DND-41 (cell line): Measurements from ENCODE around the gene KRT15.

ENCODE experiments used
- ATAC-seq: fragments of 200-7000 bp; cut with Tn5 transposase; 3 replicates; pipeline ENCODE4 v1.9.1; 2021; ENCODE audit warnings: low read depth; ENCODE audit not compliant: insufficient read depth
- DNase-seq: peaks from one replicate; pipeline ENCODE4 v3.0.0-alpha.2; 2020
- H2AFZ ChIP-seq: 2 replicates; pipeline ENCODE4 v1.6.0; 2012; ENCODE audit warnings: low read depth, low read length
- H3K27ac ChIP-seq: 2 replicates; pipeline ENCODE4 v1.5.1; 2012; ENCODE audit warnings: low read length, inconsistent platforms
- H3K27me3 ChIP-seq: fragments of 200-600 bp; sonication (generic); 2 replicates; pipeline ENCODE4 v1.6.0; 2012; ENCODE audit warnings: low read length, mild to moderate bottlenecking, inconsistent platforms; ENCODE audit not compliant: insufficient read depth, poor library complexity
- H3K36me3 ChIP-seq: 2 replicates; pipeline ENCODE4 v1.5.1; 2012; ENCODE audit warnings: low read length, inconsistent platforms; ENCODE audit not compliant: insufficient read depth
- H3K4me1 ChIP-seq: 2 replicates; pipeline ENCODE4 v1.5.1; 2012; ENCODE audit warnings: mild to moderate bottlenecking, low read length; ENCODE audit not compliant: insufficient read depth
- H3K4me2 ChIP-seq: 2 replicates; pipeline ENCODE4 v1.6.0; 2012; ENCODE audit warnings: mild to moderate bottlenecking, moderate library complexity, low read length, inconsistent platforms; ENCODE audit not compliant: insufficient read depth
- H3K4me3 ChIP-seq, 2 experiments: fragments of 200-600 bp in 1 of 2; shearing (Covaris generic) in 1 of 2; 2 replicates each; pipeline ENCODE4 v1.5.1; 2012 to 2016; ENCODE audit warnings: inconsistent platforms in 2 of 2, low read length in 2 of 2, mild to moderate bottlenecking in 2 of 2, low read depth in 1 of 2, moderate library complexity in 1 of 2
- H3K79me2 ChIP-seq: 2 replicates; pipeline ENCODE4 v1.6.0; 2012; ENCODE audit warnings: low read length, inconsistent platforms; ENCODE audit not compliant: insufficient read depth
- H3K9ac ChIP-seq: 2 replicates; pipeline ENCODE4 v1.6.0; 2012; ENCODE audit warnings: low read depth, mild to moderate bottlenecking, inconsistent platforms, low read length, moderate library complexity
- H3K9me3 ChIP-seq: 2 replicates; pipeline ENCODE4 v1.5.1; 2012; ENCODE audit warnings: low read length, moderate library complexity, mild to moderate bottlenecking, inconsistent platforms; ENCODE audit not compliant: insufficient read depth, severe bottlenecking
- H4K20me1 ChIP-seq: 2 replicates; pipeline ENCODE4 v1.6.0; 2012; ENCODE audit warnings: low read length; ENCODE audit not compliant: insufficient read depth
- CTCF ChIP-seq: IDR thresholded peaks from 2 replicates; pipeline ENCODE4 v1.5.1; 2012; ENCODE audit warnings: borderline replicate concordance, low read length, moderate library complexity, mild to moderate bottlenecking; ENCODE audit not compliant: poor library complexity, severe bottlenecking; ENCODE audit errors: extremely low read depth
- EZH2 ChIP-seq: IDR thresholded peaks from 3 replicates; pipeline ENCODE4 v1.6.1; 2012; ENCODE audit warnings: borderline replicate concordance, low read depth, mild to moderate bottlenecking, moderate library complexity, low read length, inconsistent platforms; ENCODE audit not compliant: severe bottlenecking

Gene KRT15

GRCh38 chr17:41556931-41557330 is 38.2 kb upstream of the KRT15 start:
- Histone ChIP-seq H3K4me3 (no peak overlapping the region), H3K4me2 (no peak overlapping the region), H3K4me1 (no peaks in the 10 kb centered on the region), H2AFZ (no peak overlapping the region), H3K9me3 (no peaks in the 10 kb centered on the region), H3K27me3 (peaks cover 11% of the 10 kb centered on the region), H3K9ac (no peak overlapping the region), H3K79me2 (no peaks in the 10 kb centered on the region), H3K27ac (no peak overlapping the region), H4K20me1 (no peaks in the 10 kb centered on the region), H3K36me3 (no peaks in the 10 kb centered on the region)
- TF ChIP-seq EZH2 (no peak), CTCF (no peak)
- ATAC-seq (no peak), DNase-seq (no peak)

DNA sequence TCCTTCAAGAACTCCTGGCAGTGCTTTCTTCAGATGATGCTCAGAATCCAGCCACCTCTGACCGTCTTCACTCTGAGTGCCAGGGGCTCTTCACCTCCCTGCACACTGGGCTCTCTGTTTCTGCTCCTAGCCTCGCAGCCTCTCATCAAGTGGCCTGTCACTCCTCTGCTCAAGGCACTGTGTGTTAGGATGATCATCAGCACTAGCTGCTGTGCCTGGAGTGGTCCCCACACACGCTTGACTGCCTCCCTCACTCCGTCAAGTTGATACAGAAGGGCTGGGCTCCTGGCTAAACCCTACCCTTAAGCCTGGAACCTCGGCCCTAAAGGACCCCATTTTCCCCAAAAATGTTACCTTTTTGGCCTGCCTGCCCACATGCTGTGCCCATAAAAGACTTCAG is 37.6 kb upstream of the KRT15 start:
- TF ChIP-seq EZH2 (no peak), CTCF (no peak)
- Histone ChIP-seq H3K27ac (no peak overlapping the region), H3K4me3 (no peak overlapping the region), H4K20me1 (no peaks in the 10 kb centered on the region), H3K79me2 (no peaks in the 10 kb centered on the region), H3K9ac (no peak overlapping the region), H3K4me2 (no peak overlapping the region), H3K27me3 (peaks cover 11% of the 10 kb centered on the region), H3K36me3 (no peaks in the 10 kb centered on the region), H3K9me3 (no peaks in the 10 kb centered on the region), H3K4me1 (no peaks in the 10 kb centered on the region), H2AFZ (no peak overlapping the region)
- DNase-seq = no peak
- no peak for ATAC-seq

DNA sequence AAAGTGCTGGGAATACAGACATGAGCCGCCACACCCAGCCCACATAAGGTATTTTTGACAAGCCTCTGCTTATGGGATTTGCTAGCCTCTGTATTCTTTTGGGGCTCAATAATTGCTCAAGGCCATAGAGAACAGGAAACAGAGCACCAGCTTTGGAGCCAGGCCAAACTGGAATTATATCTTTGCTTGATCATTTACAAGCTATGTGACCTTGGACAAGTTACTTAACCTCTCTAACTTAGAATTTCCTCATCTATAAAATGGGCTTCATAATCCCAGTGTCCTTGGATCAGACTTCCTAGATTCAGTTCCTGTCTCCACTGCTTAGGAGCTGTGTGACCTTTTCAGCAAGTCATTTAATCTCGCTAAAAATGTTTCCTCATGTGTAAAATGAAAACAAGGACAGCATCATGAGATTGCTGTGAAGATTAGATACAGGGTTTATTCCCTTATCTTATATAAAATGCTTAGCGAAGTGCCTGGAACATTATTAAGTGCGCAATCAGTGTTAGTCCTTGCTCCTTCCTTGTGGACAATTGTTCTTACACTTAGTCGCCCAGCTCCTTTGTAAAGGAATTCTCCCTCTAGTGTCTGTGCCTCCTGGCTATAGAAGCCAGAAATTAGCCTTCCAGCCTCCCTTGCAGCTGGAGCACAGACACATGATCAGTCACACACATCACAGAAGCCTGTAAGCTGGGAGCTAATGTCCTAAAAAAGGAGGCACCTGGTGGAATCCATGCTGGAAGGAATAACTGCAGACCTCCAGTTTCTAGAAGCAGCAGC is 36.6 kb upstream of the KRT15 start:
- no peak overlapping the region for H3K4me3 ChIP-seq
- no peaks in the 10 kb centered on the region for H3K79me2 ChIP-seq
- H3K4me1 ChIP-seq = no peaks in the 10 kb centered on the region
- H3K36me3 ChIP-seq = no peaks in the 10 kb centered on the region
- H3K27ac ChIP-seq = no peak overlapping the region
- H3K4me2 ChIP-seq = no peak overlapping the region
- no peaks in the 10 kb centered on the region for H4K20me1 ChIP-seq
- H3K9ac ChIP-seq = no peak overlapping the region
- no peak for TF ChIP-seq EZH2
- no peak for TF ChIP-seq CTCF
- H3K27me3 ChIP-seq = peaks cover 11% of the 10 kb centered on the region
- no peak for ATAC-seq
- H3K9me3 ChIP-seq = no peaks in the 10 kb centered on the region
- H2AFZ ChIP-seq = no peak overlapping the region
- no peak for DNase-seq
